Measurements from ENCODE around the gene GRM5. TPM values are rescaled to one million over a fixed set of nuclear protein-coding genes. Genes with fewer than 3 reads are reported as not detected.

Gene GRM5
- total RNA-seq, 1 donor from 2014 or later = not detected

DNA sequence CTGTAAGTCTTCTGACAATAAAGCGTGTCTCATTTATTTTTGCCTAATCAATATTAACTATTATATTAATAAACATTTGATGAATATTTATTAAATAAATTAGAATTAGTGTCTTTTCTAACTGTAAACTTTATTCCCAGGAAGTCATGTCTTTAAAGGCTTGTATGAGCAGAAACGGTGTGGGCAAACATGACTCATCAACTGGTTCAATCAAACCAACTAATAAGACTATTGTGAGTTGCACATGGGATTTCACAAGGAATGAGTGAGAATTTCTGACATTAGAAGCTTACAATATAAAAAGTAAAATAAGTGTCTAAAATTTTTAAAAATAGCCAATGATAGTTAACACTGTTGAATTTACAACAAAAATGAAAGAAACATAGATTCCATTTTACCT, 469.0 kb downstream of the GRM5 start:
- Mint-ChIP-seq H3K36me3 (no peaks in the 10 kb centered on the region), H3K27me3 (ENCODE audit: insufficient read depth, low read depth) (no peaks in the 10 kb centered on the region), H3K4me3 (no peak overlapping the region), H3K9me3 (no peaks in the 10 kb centered on the region), H3K4me1 (no peaks in the 10 kb centered on the region), H3K27ac (no peak overlapping the region)
- no peak overlapping the region for H3K4me2 ChIP-seq
- peaks cover 3% of the 10 kb centered on the region for H3K4me1 ChIP-seq
- no peak overlapping the region for H3K4me3 ChIP-seq
- no peaks in the 10 kb centered on the region for H3K9me3 ChIP-seq (ENCODE audit: low read depth)
- H2AFZ ChIP-seq (replicated peaks) = no peak overlapping the region
- no peak overlapping the region for H3K27ac ChIP-seq
- no peaks in the 10 kb centered on the region for H3K79me2 ChIP-seq (ENCODE audit: low read depth)
- no peaks in the 10 kb centered on the region for H3K27me3 ChIP-seq
- no peak overlapping the region for H3K9ac ChIP-seq
- no peak for DNase-seq (ENCODE audit: low spot score)
- H3K36me3 ChIP-seq = no peaks in the 10 kb centered on the region
- TF ChIP-seq EZH2 (IDR thresholded peaks at IDR 0.05) (no peak), EZH2phosphoT487 (IDR thresholded peaks at IDR 0.05) (no peak)
- TF ChIP-seq, protein P1, sequence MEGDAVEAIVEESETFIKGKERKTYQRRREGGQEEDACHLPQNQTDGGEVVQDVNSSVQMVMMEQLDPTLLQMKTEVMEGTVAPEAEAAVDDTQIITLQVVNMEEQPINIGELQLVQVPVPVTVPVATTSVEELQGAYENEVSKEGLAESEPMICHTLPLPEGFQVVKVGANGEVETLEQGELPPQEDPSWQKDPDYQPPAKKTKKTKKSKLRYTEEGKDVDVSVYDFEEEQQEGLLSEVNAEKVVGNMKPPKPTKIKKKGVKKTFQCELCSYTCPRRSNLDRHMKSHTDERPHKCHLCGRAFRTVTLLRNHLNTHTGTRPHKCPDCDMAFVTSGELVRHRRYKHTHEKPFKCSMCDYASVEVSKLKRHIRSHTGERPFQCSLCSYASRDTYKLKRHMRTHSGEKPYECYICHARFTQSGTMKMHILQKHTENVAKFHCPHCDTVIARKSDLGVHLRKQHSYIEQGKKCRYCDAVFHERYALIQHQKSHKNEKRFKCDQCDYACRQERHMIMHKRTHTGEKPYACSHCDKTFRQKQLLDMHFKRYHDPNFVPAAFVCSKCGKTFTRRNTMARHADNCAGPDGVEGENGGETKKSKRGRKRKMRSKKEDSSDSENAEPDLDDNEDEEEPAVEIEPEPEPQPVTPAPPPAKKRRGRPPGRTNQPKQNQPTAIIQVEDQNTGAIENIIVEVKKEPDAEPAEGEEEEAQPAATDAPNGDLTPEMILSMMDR (IDR thresholded peaks at IDR 0.05) = no peak
- H3F3A ChIP-seq (ENCODE audit: low read depth) = no peaks in the 10 kb centered on the region
- no peaks in the 10 kb centered on the region for H4K20me1 ChIP-seq (ENCODE audit: low read depth)

DNA sequence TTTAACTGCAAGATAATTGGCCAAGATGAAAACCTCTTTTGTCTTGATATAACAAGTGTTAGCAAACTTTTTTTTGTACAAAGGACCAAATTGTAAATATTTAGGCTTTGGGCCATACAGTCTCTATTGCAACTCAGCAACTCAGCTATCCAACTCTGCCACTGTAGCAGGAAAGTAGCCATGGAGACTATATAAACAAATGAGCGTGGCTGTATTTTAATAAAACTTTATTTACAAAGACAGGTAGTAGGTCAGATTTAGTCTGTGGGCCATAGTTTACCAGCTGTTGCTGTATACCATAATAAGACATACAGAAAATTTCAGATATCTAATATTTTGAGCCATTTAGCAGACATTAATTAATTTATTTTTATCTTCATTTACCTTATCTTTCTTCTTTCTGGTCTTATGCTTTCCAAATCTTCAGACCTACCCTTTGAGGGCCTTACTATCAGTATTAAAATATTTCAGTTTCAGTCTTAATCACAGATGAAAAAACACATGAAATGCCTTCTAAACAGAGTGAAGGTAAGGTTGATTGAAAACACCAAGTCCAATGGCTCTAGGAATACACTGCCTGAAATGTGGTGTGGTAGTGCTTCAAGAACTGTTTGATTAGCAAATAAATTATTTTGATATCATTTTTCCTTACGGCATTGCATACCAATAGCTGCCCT, 471.4 kb downstream of the GRM5 start:
- TF ChIP-seq, protein P1 (IDR thresholded peaks at IDR 0.05) = no peak
- TF ChIP-seq EZH2phosphoT487 (IDR thresholded peaks at IDR 0.05) = no peak
- no peak for TF ChIP-seq EZH2 (IDR thresholded peaks at IDR 0.05)
- no peak overlapping the region for H3K4me3 ChIP-seq
- no peak overlapping the region for H3K4me3 Mint-ChIP-seq
- H3K4me1 Mint-ChIP-seq = no peaks in the 10 kb centered on the region
- H3K4me1 ChIP-seq = no peaks in the 10 kb centered on the region
- no peaks in the 10 kb centered on the region for H3K36me3 ChIP-seq
- H3K36me3 Mint-ChIP-seq = no peaks in the 10 kb centered on the region
- DNase-seq (ENCODE audit: low spot score) = no peak
- no peaks in the 10 kb centered on the region for H4K20me1 ChIP-seq (ENCODE audit: low read depth)
- H2AFZ ChIP-seq (replicated peaks) = no peak overlapping the region
- no peak overlapping the region for H3K9ac ChIP-seq
- H3K79me2 ChIP-seq (ENCODE audit: low read depth) = no peaks in the 10 kb centered on the region
- H3K4me2 ChIP-seq = no peak overlapping the region
- no peaks in the 10 kb centered on the region for H3K27me3 Mint-ChIP-seq (ENCODE audit: insufficient read depth, low read depth)
- no peak overlapping the region for H3K27ac Mint-ChIP-seq
- no peaks in the 10 kb centered on the region for H3K9me3 Mint-ChIP-seq
- H3K9me3 ChIP-seq (ENCODE audit: low read depth) = no peaks in the 10 kb centered on the region
- H3K27ac ChIP-seq = no peak overlapping the region
- H3K27me3 ChIP-seq = no peaks in the 10 kb centered on the region
- no peaks in the 10 kb centered on the region for H3F3A ChIP-seq (ENCODE audit: low read depth)

DNA sequence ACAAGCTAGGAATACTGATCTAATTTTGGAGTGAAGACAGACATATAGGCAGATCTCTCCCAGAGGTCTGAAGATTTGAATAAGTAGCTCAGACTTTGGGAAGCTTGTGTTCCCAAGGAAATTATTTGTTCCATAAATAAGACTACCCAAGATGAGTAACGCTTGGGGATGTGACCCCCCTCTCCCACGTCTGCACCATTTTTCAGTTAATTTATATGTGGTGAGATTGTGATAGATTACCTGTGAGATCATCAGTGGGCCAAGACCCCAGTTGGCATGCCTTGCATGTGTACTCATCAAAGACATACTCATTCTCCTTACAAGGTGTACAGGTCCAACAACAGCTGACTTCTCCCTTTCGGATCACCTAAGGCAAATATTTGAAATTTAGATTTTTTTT, 475.4 kb downstream of the GRM5 start:
- Histone ChIP-seq H3K27me3 (no peaks in the 10 kb centered on the region), H3K79me2 (ENCODE audit: low read depth) (no peaks in the 10 kb centered on the region), H3K27ac (no peak overlapping the region), H3F3A (ENCODE audit: low read depth) (no peaks in the 10 kb centered on the region), H3K4me3 (no peak overlapping the region), H3K4me1 (no peaks in the 10 kb centered on the region), H3K9me3 (ENCODE audit: low read depth) (no peaks in the 10 kb centered on the region), H3K4me2 (no peak overlapping the region), H4K20me1 (ENCODE audit: low read depth) (no peaks in the 10 kb centered on the region), H3K36me3 (no peaks in the 10 kb centered on the region), H2AFZ (replicated peaks) (no peak overlapping the region), H3K9ac (no peak overlapping the region)
- no peaks in the 10 kb centered on the region for H3K36me3 Mint-ChIP-seq
- no peaks in the 10 kb centered on the region for H3K9me3 Mint-ChIP-seq
- H3K4me3 Mint-ChIP-seq = no peak overlapping the region
- H3K27me3 Mint-ChIP-seq (ENCODE audit: insufficient read depth, low read depth) = peaks cover 2% of the 10 kb centered on the region
- H3K27ac Mint-ChIP-seq = no peak overlapping the region
- DNase-seq (ENCODE audit: low spot score) = no peak
- no peak for TF ChIP-seq EZH2 (IDR thresholded peaks at IDR 0.05)
- TF ChIP-seq, protein P1 (IDR thresholded peaks at IDR 0.05) = no peak
- TF ChIP-seq EZH2phosphoT487 (IDR thresholded peaks at IDR 0.05) = no peak
- H3K4me1 Mint-ChIP-seq = no peaks in the 10 kb centered on the region

Data from neural progenitor cell (in vitro differentiated cells).